Stimulated activated CD8-positive, alpha-beta memory T cell treated with anti-CD3 and anti-CD28 coated beads, Interleukin-12 subunit alpha, Interleukin-12 subunit beta, amount 100 ng/mL, for 4 hours (primary cell): ENCODE measurements around the gene MYO5B.
"Not testable (repeated sequence)": the region's sequence is repeated elsewhere in the genome, so short reads cannot be mapped to it uniquely, and the experiment has no call there.

ENCODE experiments used
- DNase-seq: peaks from one replicate; pipeline ENCODE4 v3.0.0-alpha.2; 2020; ENCODE audit warnings: low read depth

MYO5B gene

DNA sequence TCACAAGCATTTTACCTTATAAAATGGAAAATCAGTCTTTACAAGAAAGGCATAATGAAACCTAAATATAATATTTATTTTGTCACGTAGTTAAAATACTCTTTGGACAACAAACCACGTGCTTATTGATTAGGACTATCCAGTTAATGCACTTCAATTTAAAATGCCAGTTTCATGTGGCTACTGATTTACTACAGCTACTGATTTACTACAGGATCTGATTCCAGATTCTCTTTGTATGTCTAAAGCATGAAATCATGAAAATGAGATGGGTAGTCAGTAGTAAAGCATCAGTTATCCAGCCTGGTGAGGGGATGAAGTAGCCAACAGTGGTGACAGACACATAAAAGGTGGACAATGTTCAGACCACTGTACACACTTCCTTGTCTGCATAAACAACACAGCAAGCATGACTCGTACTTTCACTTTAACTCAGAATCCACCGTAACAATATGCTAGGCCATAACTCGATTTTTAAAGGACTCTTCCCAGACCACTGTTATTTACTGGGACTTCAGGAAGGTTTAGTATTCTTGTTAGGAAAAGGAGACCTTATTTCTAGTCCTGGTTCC, 406.5 kb downstream of the MYO5B start:
- DNase-seq: no peak

DNA sequence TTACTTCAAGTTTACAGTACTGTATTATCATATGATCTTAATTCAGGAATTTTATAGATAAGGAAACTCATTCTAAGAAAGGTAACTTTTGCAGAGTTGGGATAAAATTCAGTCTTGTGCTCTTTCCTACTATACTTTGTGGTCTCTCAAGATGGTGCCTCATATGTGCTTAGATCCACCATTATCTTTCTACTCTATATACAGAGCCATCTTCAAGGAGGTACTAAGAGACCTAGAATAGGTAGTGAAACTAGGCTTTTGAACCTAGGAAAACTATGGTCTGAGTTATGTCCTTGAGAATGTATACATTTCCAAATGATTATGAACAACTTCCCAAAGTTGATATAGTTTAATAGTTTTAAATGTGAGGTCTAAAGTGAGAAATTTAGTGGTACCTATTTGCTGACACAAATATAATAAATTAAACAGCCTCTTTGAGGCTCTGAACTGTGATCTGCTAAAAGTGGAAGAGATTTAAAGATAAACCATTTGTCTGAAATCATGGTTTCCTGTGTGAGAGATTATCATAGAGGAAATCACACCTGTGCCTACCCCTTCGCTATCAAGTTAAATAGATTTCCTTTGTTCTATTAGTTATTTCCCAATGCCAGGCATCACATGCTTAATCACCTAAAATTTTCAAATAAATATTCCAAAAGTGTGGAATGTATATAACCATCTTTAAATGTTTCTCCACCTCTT, 408.8 kb downstream of the MYO5B start:
- no peak for DNase-seq

DNA sequence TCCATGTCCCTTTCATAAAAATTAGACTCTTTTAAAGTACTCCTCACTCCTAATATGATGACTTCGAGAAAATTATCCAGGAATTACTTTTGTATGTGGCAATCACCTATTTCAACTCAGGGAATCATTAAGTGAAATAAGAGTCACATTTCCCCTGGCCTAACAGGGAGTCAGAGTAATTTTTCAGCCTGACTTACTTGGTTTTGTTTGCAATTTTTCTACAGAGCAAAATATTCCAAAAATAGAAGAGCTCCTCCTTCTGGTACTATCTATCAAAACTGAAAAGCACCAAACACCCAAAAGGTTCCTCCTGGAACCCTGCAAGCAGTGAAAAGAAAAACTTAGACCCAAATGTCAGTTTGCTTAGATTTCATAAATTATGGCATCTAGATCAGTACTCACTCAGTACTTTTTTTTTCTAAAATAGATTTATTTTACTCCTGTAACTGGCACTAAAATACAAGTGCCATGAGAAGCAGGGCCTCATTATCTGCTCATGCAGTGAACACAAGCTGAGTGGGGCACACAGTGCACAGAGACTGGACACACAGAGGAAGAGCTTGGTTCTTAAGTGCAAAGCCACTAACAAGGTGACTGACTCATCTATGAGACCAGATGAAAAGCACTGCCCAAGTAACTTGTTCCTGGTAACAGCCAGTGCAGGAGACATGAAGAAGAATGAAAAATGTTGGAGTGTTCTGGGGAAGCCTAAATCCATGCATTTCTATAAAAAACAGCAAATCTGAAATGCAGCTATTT, 410.3 kb downstream of the MYO5B start:
- DNase-seq: no peak

GRCh38 chr18:49783631-49784030, 411.3 kb downstream of the MYO5B start:
- not testable (repeated sequence) for DNase-seq

GRCh38 chr18:49778826-49779465, 416.0 kb downstream of the MYO5B start:
- no peak for DNase-seq
